ENCODE results near the gene PIEZO1.

Gene PIEZO1

GRCh38 chr16:88815901-88816589 lies 31.0 kb upstream of the PIEZO1 start:
- no peak for DNase-seq (ENCODE audit: low spot score)

GRCh38 chr16:88815227-88815626 lies 30.2 kb upstream of the PIEZO1 start:
- no peak for DNase-seq (ENCODE audit: low spot score)

- DNase-seq (ENCODE audit: low spot score): no peak
Observed at GRCh38 chr16:88814144-88814502, 29.1 kb upstream of the PIEZO1 start.

GRCh38 chr16:88813269-88814143 lies 28.5 kb upstream of the PIEZO1 start:
- no peak for DNase-seq (ENCODE audit: low spot score)

- DNase-seq (ENCODE audit: low spot score): no peak
Observed at GRCh38 chr16:88812513-88813268, 27.7 kb upstream of the PIEZO1 start.

GRCh38 chr16:88811769-88812512 lies 26.9 kb upstream of the PIEZO1 start, which contains the start of gene APRT:
Gene APRT, minus strand, starts transcription at chr16:88811928. Its CDS starts 29 bp downstream, at chr16:88811899.
- peak; percentile 88 for DNase-seq (ENCODE audit: low spot score)

GRCh38 chr16:88810912-88811768 lies 26.1 kb upstream of the PIEZO1 start:
- peak; percentile 83 for DNase-seq (ENCODE audit: low spot score)

- no peak for DNase-seq (ENCODE audit: low spot score)
Observed at GRCh38 chr16:88810166-88810911, 25.3 kb upstream of the PIEZO1 start.

GRCh38 chr16:88809676-88810165 lies 24.7 kb upstream of the PIEZO1 start:
- DNase-seq (ENCODE audit: low spot score): no peak

- DNase-seq (ENCODE audit: low spot score): no peak
Observed at GRCh38 chr16:88809068-88809675, 24.2 kb upstream of the PIEZO1 start.

- DNase-seq (ENCODE audit: low spot score): no peak
Observed at GRCh38 chr16:88807626-88808453, 22.8 kb upstream of the PIEZO1 start.

- DNase-seq (ENCODE audit: low spot score): no peak
Observed at GRCh38 chr16:88807142-88807625, 22.2 kb upstream of the PIEZO1 start.

- no peak for DNase-seq (ENCODE audit: low spot score)
Observed at GRCh38 chr16:88806491-88807111, 21.6 kb upstream of the PIEZO1 start.

- DNase-seq (ENCODE audit: low spot score): no peak
Observed at GRCh38 chr16:88805887-88806393, 20.9 kb upstream of the PIEZO1 start.

GRCh38 chr16:88805340-88805715 lies 20.3 kb upstream of the PIEZO1 start:
- DNase-seq (ENCODE audit: low spot score): no peak

GRCh38 chr16:88804552-88805339 lies 19.7 kb upstream of the PIEZO1 start:
- no peak for DNase-seq (ENCODE audit: low spot score)

GRCh38 chr16:88804173-88804551 lies 19.1 kb upstream of the PIEZO1 start:
- DNase-seq (ENCODE audit: low spot score): no peak

All from globus pallidus (tissue), 1 donor.